ENCODE measurements around the gene ODC1.

The ODC1 gene

DNA sequence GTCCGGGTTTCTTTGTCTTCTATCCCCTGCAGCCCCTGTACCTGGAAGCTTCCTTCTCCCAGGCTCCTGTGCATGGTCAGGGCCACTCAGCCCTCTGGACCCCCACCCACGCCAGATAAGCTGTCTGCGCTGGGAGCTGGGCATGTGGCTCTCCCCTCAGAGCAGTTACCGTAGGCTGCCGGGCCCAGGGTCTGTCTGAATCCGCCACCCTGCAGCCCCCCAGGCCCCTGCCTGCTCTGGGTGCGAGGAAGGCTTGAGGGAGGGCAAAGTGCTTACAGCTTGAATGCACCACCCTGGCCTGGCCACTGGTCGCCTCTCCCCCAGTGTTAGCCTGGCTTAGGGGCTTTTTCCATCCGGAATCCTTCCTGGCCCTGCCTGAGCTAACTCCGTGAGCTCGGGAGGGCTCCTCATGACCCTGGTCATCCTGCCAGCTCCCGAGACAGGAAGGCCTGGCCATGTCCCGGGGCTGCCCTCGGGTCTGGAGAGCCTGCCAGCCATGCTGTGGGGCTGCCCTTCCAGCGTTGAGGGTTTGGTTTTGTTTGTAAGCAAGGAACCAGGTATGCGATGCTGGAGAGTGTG is 50.7 kb downstream of the ODC1 start:
- no peak for DNase-seq

DNA sequence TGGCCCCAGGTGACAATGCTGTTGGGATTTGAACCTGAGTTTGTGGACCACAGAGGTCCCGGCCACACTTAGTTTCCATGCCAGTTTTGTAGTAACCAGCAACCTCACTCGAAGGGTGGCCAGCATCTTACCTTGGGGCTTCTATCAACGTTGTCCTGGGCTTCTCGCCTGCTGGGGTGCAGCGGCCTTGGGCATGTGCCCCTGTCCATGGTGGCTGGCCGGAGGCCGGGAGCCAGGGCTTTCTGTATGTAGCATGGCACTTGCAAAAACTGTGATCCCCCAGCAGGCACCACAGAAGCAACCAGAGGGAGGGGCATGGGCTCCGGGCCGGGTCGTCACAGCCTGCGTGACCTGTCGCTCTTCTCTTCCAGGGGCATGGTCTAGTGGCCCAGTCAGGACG is 51.7 kb downstream of the ODC1 start:
- DNase-seq, result no peak

DNA sequence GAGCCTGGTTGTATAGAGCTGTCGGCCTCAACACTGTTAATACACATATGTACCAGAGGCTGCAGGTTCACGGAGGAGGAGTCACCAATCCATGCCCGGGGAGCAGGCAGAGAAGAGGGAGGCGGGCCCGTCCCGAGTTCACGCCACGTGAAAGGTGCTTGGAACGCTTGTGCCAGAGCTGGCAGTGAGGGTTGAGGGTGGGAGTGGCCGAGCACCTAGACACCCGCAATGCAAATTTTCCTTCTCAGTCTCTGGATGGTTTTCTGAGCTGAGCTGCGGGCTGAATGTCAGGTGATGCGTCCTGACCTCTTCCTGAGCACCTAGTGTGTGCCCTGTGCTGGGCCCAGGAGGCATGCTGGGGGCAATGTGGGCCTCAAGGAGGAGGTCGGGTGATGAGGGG is 52.2 kb downstream of the ODC1 start:
- DNase-seq, result no peak

DNA sequence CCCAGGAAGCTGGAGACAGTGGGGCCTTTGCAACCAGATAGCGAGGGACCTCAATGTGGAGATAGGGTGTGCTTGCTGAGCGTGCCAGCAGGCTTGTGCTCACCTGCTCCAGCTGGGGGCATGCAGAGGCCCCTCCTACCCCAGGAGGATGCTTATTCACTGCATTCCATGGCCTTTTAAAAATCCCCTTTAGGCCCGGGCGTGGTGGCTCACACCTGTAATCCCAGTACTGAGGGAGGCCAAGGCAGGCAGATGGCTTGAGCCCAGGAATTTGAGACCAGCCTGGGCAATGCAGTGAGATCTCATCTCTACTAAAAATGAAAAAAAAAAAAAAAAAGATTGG is 54.5 kb downstream of the ODC1 start:
- no peak for DNase-seq

DNA sequence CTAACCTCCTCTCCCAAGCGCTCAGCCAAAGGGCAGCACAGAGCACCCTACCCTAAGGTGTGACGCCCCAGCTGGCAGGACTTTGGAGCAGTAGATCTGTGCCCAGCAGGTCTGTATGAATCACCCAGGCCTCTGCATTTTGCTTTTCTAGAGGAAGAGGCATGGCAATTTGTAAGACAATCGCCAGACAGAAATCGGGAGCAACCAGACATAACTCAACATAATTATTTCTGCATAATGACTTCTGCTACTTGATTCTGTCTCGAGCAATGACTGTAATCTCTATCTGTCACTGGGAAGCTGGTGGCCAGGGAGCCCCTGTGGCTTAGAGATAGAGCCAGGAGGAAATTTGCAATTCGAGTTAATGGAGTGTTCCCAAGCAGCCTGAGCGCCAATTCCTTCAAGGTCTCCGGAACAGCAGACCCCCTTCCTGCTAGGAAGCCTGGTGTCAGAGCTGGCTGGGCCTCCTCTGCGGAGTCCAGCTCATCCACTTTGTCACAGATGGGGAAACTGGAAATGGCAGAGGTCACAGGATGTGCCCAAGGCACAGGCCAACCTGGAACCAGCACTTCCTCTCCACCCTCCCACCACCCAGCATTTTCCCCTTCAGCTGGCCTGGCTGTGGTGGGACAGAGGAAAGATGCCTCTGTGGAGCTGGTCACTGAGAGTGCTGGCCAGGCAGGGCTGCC is 55.0 kb downstream of the ODC1 start:
- no peak for DNase-seq

DNA sequence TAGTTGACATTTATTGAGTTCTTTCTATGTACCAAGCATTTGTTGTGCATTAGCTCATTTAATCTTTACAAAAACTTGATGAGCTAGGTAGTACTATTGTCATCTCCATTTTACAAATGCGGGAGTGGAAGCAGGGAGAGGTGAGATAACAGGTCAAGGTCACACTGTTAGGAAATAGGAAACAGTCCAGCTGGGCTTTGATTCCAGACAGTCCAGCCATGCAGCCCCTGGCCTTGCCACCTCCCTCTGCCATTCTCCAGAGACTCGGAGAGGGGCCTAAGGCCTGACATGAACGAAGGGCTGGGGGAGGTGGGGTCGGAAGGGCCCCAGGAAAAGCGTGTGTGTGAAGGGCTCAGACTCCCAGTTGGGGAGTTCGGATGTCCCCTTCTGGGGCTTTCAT is 55.6 kb downstream of the ODC1 start:
- no peak for DNase-seq

DNA sequence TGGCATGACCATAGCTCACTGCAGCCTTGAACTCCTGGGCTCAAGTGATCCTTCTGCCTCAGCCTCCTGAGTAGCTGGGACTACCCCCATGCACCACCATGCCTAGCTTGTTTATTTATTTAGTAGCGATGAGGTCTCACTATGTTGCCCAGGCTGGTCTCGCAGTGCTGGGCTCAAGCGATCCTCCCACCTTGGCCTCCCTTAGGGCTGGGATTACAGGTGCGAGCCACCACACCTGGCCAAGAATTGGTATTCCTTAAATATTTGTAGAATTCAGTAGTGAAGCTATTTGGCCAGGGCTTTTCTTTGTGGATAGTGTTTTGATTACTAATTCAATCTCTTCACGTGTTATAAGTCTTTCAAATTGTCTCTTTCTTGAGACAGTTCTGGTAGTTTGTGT is 56.0 kb downstream of the ODC1 start:
- DNase-seq, result no peak

DNA sequence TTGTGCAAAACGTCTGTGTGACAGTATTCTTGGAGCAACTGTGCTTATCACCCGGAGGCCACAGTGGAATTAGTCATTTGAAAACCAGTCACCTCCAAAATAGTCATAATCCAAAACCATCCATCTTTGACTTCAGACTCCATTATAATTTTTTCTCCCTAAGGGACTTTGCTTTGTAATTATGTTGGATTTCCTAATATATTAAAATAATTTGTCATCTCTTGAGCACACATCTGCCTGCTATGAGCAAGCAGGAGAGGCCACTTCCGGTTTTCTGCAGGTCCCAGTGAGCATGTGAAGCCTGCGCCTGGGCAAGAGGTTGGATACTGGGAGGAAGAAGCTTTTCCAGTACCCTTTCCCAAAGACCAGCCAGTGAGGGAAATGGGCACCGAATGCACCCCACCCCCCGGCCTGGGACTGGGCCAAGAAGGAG is 57.7 kb downstream of the ODC1 start:
- DNase-seq, result no peak

All from amniotic stem cell (primary cell).